ENCODE data around the gene BAHCC1.

The BAHCC1 gene

GRCh38 chr17:81481815-81482505 is 86.7 kb downstream of the BAHCC1 start:
- H3K4me3 ChIP-seq (ENCODE audit: low read depth, low read length): no peak overlapping the region
- no peak for TF ChIP-seq CTCF (IDR thresholded peaks at IDR 0.05; ENCODE audit: borderline replicate concordance, insufficient read depth, low read depth, low read length)

- H3K4me3 ChIP-seq (ENCODE audit: low read depth, low read length): no peak overlapping the region
- no peak for TF ChIP-seq CTCF (IDR thresholded peaks at IDR 0.05; ENCODE audit: borderline replicate concordance, insufficient read depth, low read depth, low read length)
Observed at GRCh38 chr17:81482673-81483072, 87.4 kb downstream of the BAHCC1 start.

- TF ChIP-seq CTCF (IDR thresholded peaks at IDR 0.05; ENCODE audit: borderline replicate concordance, insufficient read depth, low read depth, low read length): no peak
- H3K4me3 ChIP-seq (ENCODE audit: low read depth, low read length): no peak overlapping the region
Observed at GRCh38 chr17:81483085-81483861, 88.0 kb downstream of the BAHCC1 start.

- peak overlapping the region; percentile 26 for H3K4me3 ChIP-seq (ENCODE audit: low read depth, low read length)
- no peak for TF ChIP-seq CTCF (IDR thresholded peaks at IDR 0.05; ENCODE audit: borderline replicate concordance, insufficient read depth, low read depth, low read length)
Observed at GRCh38 chr17:81483862-81484194, 88.6 kb downstream of the BAHCC1 start.

GRCh38 chr17:81484195-81484979 is 89.1 kb downstream of the BAHCC1 start:
- TF ChIP-seq CTCF (IDR thresholded peaks at IDR 0.05; ENCODE audit: borderline replicate concordance, insufficient read depth, low read depth, low read length): peak; percentile 99
- peak overlapping the region; percentile 37 for H3K4me3 ChIP-seq (ENCODE audit: low read depth, low read length)

- no peak for TF ChIP-seq CTCF (IDR thresholded peaks at IDR 0.05; ENCODE audit: borderline replicate concordance, insufficient read depth, low read depth, low read length)
- no peak overlapping the region for H3K4me3 ChIP-seq (ENCODE audit: low read depth, low read length)
Observed at GRCh38 chr17:81486199-81486810, 91.0 kb downstream of the BAHCC1 start.
